GM23338 (cell line): ENCODE results near the gene TMEM273. TPM values are rescaled to one million over a fixed set of nuclear protein-coding genes. Genes with fewer than 3 reads are reported as not detected.

Experiments used
- ATAC-seq: fragments of 200-7000 bp; cut with Tn5 transposase; 3 replicates; pipeline ENCODE4 v1.9.1; 2020
- DNase-seq: peaks from one replicate; pipeline ENCODE4 v3.0.0-alpha.2; 2015; ENCODE audit warnings: low spot score
- H2AFZ ChIP-seq: fragments of 200-600 bp; sonication (generic); 2 replicates; pipeline ENCODE4 v1.8.0; 2016; ENCODE audit warnings: antibody characterized with exemption, mild to moderate bottlenecking, moderate library complexity
- H3F3A ChIP-seq: fragments of 200-600 bp; sonication (generic); replicated peaks from 2 replicates; pipeline ENCODE4 v1.8.0; 2017; ENCODE audit warnings: antibody characterized with exemption, mixed run types, low read depth
- H3K27ac ChIP-seq: fragments of 200-600 bp; sonication (generic); 2 replicates; pipeline ENCODE4 v1.6.1; 2016; ENCODE audit warnings: low read depth
- H3K27me3 ChIP-seq: fragments of 200-600 bp; sonication (generic); 2 replicates; pipeline ENCODE4 v1.8.0; 2016; ENCODE audit warnings: mild to moderate bottlenecking, mixed run types, moderate library complexity; ENCODE audit not compliant: insufficient read depth
- H3K36me3 ChIP-seq: fragments of 200-600 bp; sonication (generic); 2 replicates; pipeline ENCODE4 v1.8.0; 2016; ENCODE audit warnings: mild to moderate bottlenecking; ENCODE audit not compliant: insufficient read depth
- H3K4me1 ChIP-seq: fragments of 200-600 bp; sonication (generic); 2 replicates; pipeline ENCODE4 v1.8.0; 2016; ENCODE audit warnings: mild to moderate bottlenecking, moderate library complexity; ENCODE audit not compliant: insufficient read depth
- H3K4me2 ChIP-seq: fragments of 200-600 bp; sonication (generic); 2 replicates; pipeline ENCODE4 v1.7.1; 2017; ENCODE audit warnings: mixed run types
- H3K4me3 ChIP-seq: fragments of 200-600 bp; sonication (generic); 2 replicates; pipeline ENCODE4 v1.6.1; 2016; ENCODE audit warnings: mixed run types
- H3K79me2 ChIP-seq: fragments of 200-600 bp; sonication (generic); replicated peaks from 2 replicates; pipeline ENCODE4 v1.8.0; 2017; ENCODE audit warnings: mild to moderate bottlenecking; ENCODE audit not compliant: insufficient read depth
- H3K9me2 ChIP-seq: fragments of 200-600 bp; sonication (generic); 2 replicates; pipeline ENCODE4 v1.8.0; 2017; ENCODE audit not compliant: insufficient read depth
- H4K20me1 ChIP-seq: fragments of 200-600 bp; sonication (generic); replicated peaks from 2 replicates; pipeline ENCODE4 v1.8.0; 2017; ENCODE audit warnings: mild to moderate bottlenecking; ENCODE audit not compliant: insufficient read depth
- H3K27ac Mint-ChIP-seq: 2 replicates; pipeline ENCODE4 v1.8.0; 2020; ENCODE audit warnings: inconsistent platforms, mild to moderate bottlenecking, moderate library complexity, mixed read lengths
- H3K27me3 Mint-ChIP-seq: 3 replicates; pipeline ENCODE4 v1.8.0; 2022; ENCODE audit warnings: low read depth, mild to moderate bottlenecking, moderate library complexity, mixed read lengths, inconsistent platforms; ENCODE audit not compliant: insufficient read depth, poor library complexity
- H3K36me3 Mint-ChIP-seq: 3 replicates; pipeline ENCODE4 v1.8.0; 2021; ENCODE audit warnings: low read depth, mild to moderate bottlenecking, inconsistent platforms, moderate library complexity, mixed read lengths
- H3K4me1 Mint-ChIP-seq: 3 replicates; pipeline ENCODE4 v1.8.0; 2020; ENCODE audit warnings: mild to moderate bottlenecking, inconsistent platforms, mixed read lengths
- H3K4me3 Mint-ChIP-seq: 3 replicates; pipeline ENCODE4 v1.8.0; 2021; ENCODE audit warnings: moderate library complexity, mild to moderate bottlenecking, inconsistent platforms, mixed read lengths
- H3K9me3 Mint-ChIP-seq: 3 replicates; pipeline ENCODE4 v1.8.0; 2020; ENCODE audit warnings: moderate library complexity, mild to moderate bottlenecking, inconsistent platforms, mixed read lengths
- CREB1 ChIP-seq: fragments of 250-450 bp; sonication (Bioruptor Pico); IDR thresholded peaks from 2 replicates; pipeline ENCODE4 v1.5.0; 2020; ENCODE audit warnings: low read depth, mild to moderate bottlenecking, moderate library complexity
- CTCF ChIP-seq, 2 experiments: fragments of 200-600 bp in 1 of 2; sonication (generic) in 1 of 2; conservative IDR thresholded peaks; 2 replicates each; pipeline versions ENCODE4 v1.5.1 to v1.6.1; 2016 to 2017; ENCODE audit warnings: antibody characterized with exemption in 2 of 2, low read depth in 2 of 2, mild to moderate bottlenecking in 2 of 2, moderate library complexity in 1 of 2
- ETS1 ChIP-seq: IDR thresholded peaks from 2 replicates; pipeline ENCODE4 v1.6.1; 2016; ENCODE audit warnings: antibody characterized with exemption
- EZH2 ChIP-seq: fragments of 200-600 bp; sonication (generic); IDR thresholded peaks from one replicate; pipeline ENCODE4 v1.8.0; 2017; ENCODE audit warnings: antibody characterized with exemption, mild to moderate bottlenecking, low read depth; ENCODE audit not compliant: unreplicated experiment
- EZH2phosphoT487 ChIP-seq: fragments of 200-600 bp; sonication (generic); IDR thresholded peaks from one replicate; pipeline ENCODE4 v1.8.1; 2018; ENCODE audit warnings: antibody characterized with exemption; ENCODE audit not compliant: unreplicated experiment
- JUNB ChIP-seq: IDR thresholded peaks from one replicate; pipeline ENCODE4 v1.6.1; 2016; ENCODE audit warnings: antibody characterized with exemption; ENCODE audit not compliant: unreplicated experiment
- NANOG ChIP-seq: IDR thresholded peaks from 2 replicates; pipeline ENCODE4 v1.6.1; 2016; ENCODE audit warnings: antibody characterized with exemption, borderline replicate concordance
- POLR2AphosphoS5 ChIP-seq: IDR thresholded peaks from 2 replicates; pipeline ENCODE4 v1.6.1; 2016; ENCODE audit warnings: antibody characterized with exemption, low read depth
- REST ChIP-seq: IDR thresholded peaks from one replicate; pipeline ENCODE4 v1.6.1; 2018; ENCODE audit warnings: antibody characterized with exemption; ENCODE audit not compliant: unreplicated experiment
- STAT1 ChIP-seq: IDR thresholded peaks from one replicate; pipeline ENCODE4 v1.6.1; 2016; ENCODE audit warnings: antibody characterized with exemption; ENCODE audit not compliant: unreplicated experiment
- ZNF114 ChIP-seq: fragments of 250-450 bp; sonication (Bioruptor Pico); IDR thresholded peaks from 2 replicates; pipeline ENCODE4 v1.5.0; 2020; ENCODE audit warnings: mild to moderate bottlenecking, moderate library complexity
- ZNF331 ChIP-seq: fragments of 250-450 bp; sonication (Bioruptor Pico); IDR thresholded peaks from 2 replicates; pipeline ENCODE4 v1.5.0; 2020; ENCODE audit warnings: low read depth, mild to moderate bottlenecking, moderate library complexity
- ZNF462 ChIP-seq: fragments of 250-450 bp; sonication (Bioruptor Pico); IDR thresholded peaks from 2 replicates; pipeline ENCODE4 v1.5.0; 2020; ENCODE audit warnings: mild to moderate bottlenecking, moderate library complexity
- polyA plus RNA-seq: library from polyadenylated mRNA; unstranded; fragments of >200 nt; fragmentation: Nextera tagmentation; extraction: Ambion mirVana; gene quantifications from 2 replicates; pipeline ENCODE4 v1.2.1, GENCODE V29; 2016
- total RNA-seq: library from RNA; depleted of rRNA; stranded (reverse); fragments of >200 nt; shearing (Covaris generic); gene quantifications from 2 replicates; pipeline ENCODE4 v1.2.3, GENCODE V29; 2014

The TMEM273 gene
- total and polyA plus RNA-seq, 2 experiments from 2014 or later: not detected

- Histone ChIP-seq H3K4me3 (no peak overlapping the region), H3K27ac (no peak overlapping the region), H4K20me1 (no peaks in the 10 kb centered on the region), H3K4me1 (no peaks in the 10 kb centered on the region), H2AFZ (no peak overlapping the region), H3F3A (no peaks in the 10 kb centered on the region), H3K27me3 (no peaks in the 10 kb centered on the region), H3K4me2 (no peak overlapping the region), H3K79me2 (no peaks in the 10 kb centered on the region), H3K36me3 (no peaks in the 10 kb centered on the region), H3K9me2 (peaks cover 12% of the 10 kb centered on the region; the same call in 1 of the 2 replicates)
- H3K9me3 Mint-ChIP-seq: peaks cover 16% of the 10 kb centered on the region
- H3K27me3 Mint-ChIP-seq: no peaks in the 10 kb centered on the region
- H3K4me3 Mint-ChIP-seq: no peak overlapping the region
- H3K4me1 Mint-ChIP-seq: no peaks in the 10 kb centered on the region; the same call in 2 of the 3 replicates
- DNase-seq (no peak), ATAC-seq (no peak)
- no peak for TF ChIP-seq EZH2
- no peak for TF ChIP-seq ZNF462
- no peak for TF ChIP-seq ETS1
- TF ChIP-seq STAT1: no peak
- TF ChIP-seq REST: no peak
- no peak for TF ChIP-seq ZNF331 (CRISPR knock-in tag)
- TF ChIP-seq ZNF114 (CRISPR knock-in tag): no peak
- no peak for TF ChIP-seq CREB1 (CRISPR knock-in tag)
- TF ChIP-seq JUNB: no peak
- TF ChIP-seq EZH2phosphoT487: no peak
- TF ChIP-seq CTCF (conservative IDR thresholded peaks at IDR 0.05; ENCODE audit: low read depth in 2 of 2): no peak
- no peak for TF ChIP-seq NANOG
- no peak for TF ChIP-seq POLR2AphosphoS5
- no peak overlapping the region for H3K27ac Mint-ChIP-seq
- peaks cover 7% of the 10 kb centered on the region; the same call in 2 of the 3 replicates for H3K36me3 Mint-ChIP-seq
Measured at GRCh38 chr10:49149881-49150280, 38.3 kb downstream of the TMEM273 start.
